ENCODE measurements around the gene SBF2.
"Not testable (repeated sequence)": the region's sequence is repeated elsewhere in the genome, so short reads cannot be mapped to it uniquely, and the experiment has no call there.

The SBF2 gene

GRCh38 chr11:10114593-10115404, 179.2 kb downstream of the SBF2 start:
- H3K9ac ChIP-seq (ENCODE audit: low read depth, low read length): no peak overlapping the region
- peaks cover 2% of the 10 kb centered on the region for H3K4me1 ChIP-seq (ENCODE audit: control insufficient read depth, insufficient read depth, low read length)
- no peak overlapping the region for H3K4me3 ChIP-seq (ENCODE audit: low read depth, low read length)
- no peaks in the 10 kb centered on the region for H3K36me3 ChIP-seq (ENCODE audit: control insufficient read depth, insufficient read depth, low read length)
- no peaks in the 10 kb centered on the region for H3K9me3 ChIP-seq (ENCODE audit: control insufficient read depth, insufficient read depth, low read length)
- H3K27me3 ChIP-seq (ENCODE audit: control insufficient read depth, insufficient read depth, low read length): no peaks in the 10 kb centered on the region

GRCh38 chr11:10113852-10114251, 180.2 kb downstream of the SBF2 start:
- Histone ChIP-seq H3K9me3 (ENCODE audit: control insufficient read depth, insufficient read depth, low read length) (no peaks in the 10 kb centered on the region), H3K4me1 (ENCODE audit: control insufficient read depth, insufficient read depth, low read length) (peaks cover 4% of the 10 kb centered on the region), H3K36me3 (ENCODE audit: control insufficient read depth, insufficient read depth, low read length) (no peaks in the 10 kb centered on the region), H3K27me3 (ENCODE audit: control insufficient read depth, insufficient read depth, low read length) (no peaks in the 10 kb centered on the region), H3K9ac (ENCODE audit: low read depth, low read length) (no peak overlapping the region), H3K4me3 (ENCODE audit: low read depth, low read length) (no peak overlapping the region)

- peaks cover 4% of the 10 kb centered on the region for H3K4me1 ChIP-seq (ENCODE audit: control insufficient read depth, insufficient read depth, low read length)
- H3K4me3 ChIP-seq (ENCODE audit: low read depth, low read length): no peak overlapping the region
- H3K9ac ChIP-seq (ENCODE audit: low read depth, low read length): no peak overlapping the region
These were observed 184.2 kb downstream of the SBF2 start for GRCh38 chr11:10109806-10110205.

GRCh38 chr11:10108915-10109680, 184.9 kb downstream of the SBF2 start:
- H3K9me3 ChIP-seq (ENCODE audit: control insufficient read depth, insufficient read depth, low read length): no peaks in the 10 kb centered on the region
- H3K27me3 ChIP-seq (ENCODE audit: control insufficient read depth, insufficient read depth, low read length): no peaks in the 10 kb centered on the region
- peaks cover 4% of the 10 kb centered on the region for H3K4me1 ChIP-seq (ENCODE audit: control insufficient read depth, insufficient read depth, low read length)
- no peaks in the 10 kb centered on the region for H3K36me3 ChIP-seq (ENCODE audit: control insufficient read depth, insufficient read depth, low read length)
- no peak overlapping the region for H3K4me3 ChIP-seq (ENCODE audit: low read depth, low read length)
- H3K9ac ChIP-seq (ENCODE audit: low read depth, low read length): no peak overlapping the region

More at GRCh38 chr11:10109806-10110205, 184.2 kb downstream of the SBF2 start:
- Histone ChIP-seq H3K27me3 (ENCODE audit: control insufficient read depth, insufficient read depth, low read length) (no peaks in the 10 kb centered on the region), H3K36me3 (ENCODE audit: control insufficient read depth, insufficient read depth, low read length) (no peaks in the 10 kb centered on the region), H3K9me3 (ENCODE audit: control insufficient read depth, insufficient read depth, low read length) (no peaks in the 10 kb centered on the region)

GRCh38 chr11:10107497-10107896, 186.5 kb downstream of the SBF2 start:
- H3K4me1 ChIP-seq (ENCODE audit: control insufficient read depth, insufficient read depth, low read length): peaks cover 4% of the 10 kb centered on the region
- no peaks in the 10 kb centered on the region for H3K27me3 ChIP-seq (ENCODE audit: control insufficient read depth, insufficient read depth, low read length)
- H3K9ac ChIP-seq (ENCODE audit: low read depth, low read length): no peak overlapping the region
- no peaks in the 10 kb centered on the region for H3K9me3 ChIP-seq (ENCODE audit: control insufficient read depth, insufficient read depth, low read length)
- H3K36me3 ChIP-seq (ENCODE audit: control insufficient read depth, insufficient read depth, low read length): no peaks in the 10 kb centered on the region
- no peak overlapping the region for H3K4me3 ChIP-seq (ENCODE audit: low read depth, low read length)

GRCh38 chr11:10097615-10098014, 196.4 kb downstream of the SBF2 start:
- H3K4me3 ChIP-seq (ENCODE audit: low read depth, low read length): no peak overlapping the region
- no peaks in the 10 kb centered on the region for H3K4me1 ChIP-seq (ENCODE audit: control insufficient read depth, insufficient read depth, low read length)
- H3K9ac ChIP-seq (ENCODE audit: low read depth, low read length): no peak overlapping the region
- H3K9me3 ChIP-seq (ENCODE audit: control insufficient read depth, insufficient read depth, low read length): no peaks in the 10 kb centered on the region
- no peaks in the 10 kb centered on the region for H3K36me3 ChIP-seq (ENCODE audit: control insufficient read depth, insufficient read depth, low read length)
- H3K27me3 ChIP-seq (ENCODE audit: control insufficient read depth, insufficient read depth, low read length): no peaks in the 10 kb centered on the region

GRCh38 chr11:10096987-10097386, 197.0 kb downstream of the SBF2 start:
- no peaks in the 10 kb centered on the region for H3K27me3 ChIP-seq (ENCODE audit: control insufficient read depth, insufficient read depth, low read length)
- H3K9ac ChIP-seq (ENCODE audit: low read depth, low read length): no peak overlapping the region
- no peak overlapping the region for H3K4me3 ChIP-seq (ENCODE audit: low read depth, low read length)
- no peaks in the 10 kb centered on the region for H3K9me3 ChIP-seq (ENCODE audit: control insufficient read depth, insufficient read depth, low read length)
- no peaks in the 10 kb centered on the region for H3K36me3 ChIP-seq (ENCODE audit: control insufficient read depth, insufficient read depth, low read length)
- no peaks in the 10 kb centered on the region for H3K4me1 ChIP-seq (ENCODE audit: control insufficient read depth, insufficient read depth, low read length)

- no peak overlapping the region for H3K9ac ChIP-seq (ENCODE audit: low read depth, low read length)
- H3K36me3 ChIP-seq (ENCODE audit: control insufficient read depth, insufficient read depth, low read length): no peaks in the 10 kb centered on the region
- no peaks in the 10 kb centered on the region for H3K27me3 ChIP-seq (ENCODE audit: control insufficient read depth, insufficient read depth, low read length)
- H3K9me3 ChIP-seq (ENCODE audit: control insufficient read depth, insufficient read depth, low read length): no peaks in the 10 kb centered on the region
- no peak overlapping the region for H3K4me3 ChIP-seq (ENCODE audit: low read depth, low read length)
- no peaks in the 10 kb centered on the region for H3K4me1 ChIP-seq (ENCODE audit: control insufficient read depth, insufficient read depth, low read length)
These were observed 198.4 kb downstream of the SBF2 start for GRCh38 chr11:10095412-10096208.

- Histone ChIP-seq H3K9me3 (ENCODE audit: control insufficient read depth, insufficient read depth, low read length) (no peaks in the 10 kb centered on the region), H3K27me3 (ENCODE audit: control insufficient read depth, insufficient read depth, low read length) (no peaks in the 10 kb centered on the region), H3K9ac (ENCODE audit: low read depth, low read length) (no peak overlapping the region), H3K4me1 (ENCODE audit: control insufficient read depth, insufficient read depth, low read length) (no peaks in the 10 kb centered on the region), H3K4me3 (ENCODE audit: low read depth, low read length) (no peak overlapping the region), H3K36me3 (ENCODE audit: control insufficient read depth, insufficient read depth, low read length) (no peaks in the 10 kb centered on the region)
These were observed 201.6 kb downstream of the SBF2 start for GRCh38 chr11:10092426-10092825.

- no peak overlapping the region for H3K9ac ChIP-seq (ENCODE audit: low read depth, low read length)
- no peak overlapping the region for H3K4me3 ChIP-seq (ENCODE audit: low read depth, low read length)
- H3K36me3 ChIP-seq (ENCODE audit: control insufficient read depth, insufficient read depth, low read length): no peaks in the 10 kb centered on the region
- no peaks in the 10 kb centered on the region for H3K9me3 ChIP-seq (ENCODE audit: control insufficient read depth, insufficient read depth, low read length)
- H3K27me3 ChIP-seq (ENCODE audit: control insufficient read depth, insufficient read depth, low read length): no peaks in the 10 kb centered on the region
- H3K4me1 ChIP-seq (ENCODE audit: control insufficient read depth, insufficient read depth, low read length): no peaks in the 10 kb centered on the region
These were observed 202.5 kb downstream of the SBF2 start for GRCh38 chr11:10091314-10092045.

GRCh38 chr11:10087923-10088225, 206.1 kb downstream of the SBF2 start:
- H3K9ac ChIP-seq (ENCODE audit: low read depth, low read length); H3K4me3 ChIP-seq (ENCODE audit: low read depth, low read length); H3K27me3 ChIP-seq (ENCODE audit: control insufficient read depth, insufficient read depth, low read length); H3K4me1 ChIP-seq (ENCODE audit: control insufficient read depth, insufficient read depth, low read length); H3K9me3 ChIP-seq (ENCODE audit: control insufficient read depth, insufficient read depth, low read length); H3K36me3 ChIP-seq (ENCODE audit: control insufficient read depth, insufficient read depth, low read length): not testable (repeated sequence)
